GM12892 (cell line): Measurements from ENCODE around the gene SCLY.

Experiments used
- POLR2A ChIP-seq: IDR thresholded peaks from 2 replicates; pipeline ENCODE4 v1.6.1; 2011; ENCODE audit warnings: low read depth, low read length, control low read depth
- POLR2AphosphoS5 ChIP-seq: IDR thresholded peaks from 2 replicates; pipeline ENCODE4 v1.6.1; 2011; ENCODE audit warnings: low read depth, low read length, control low read depth

- TF ChIP-seq POLR2AphosphoS5 (no peak), POLR2A (no peak)
Observed at GRCh38 chr2:238045575-238045974, 15.2 kb upstream of the SCLY start.
